GM11168 (cell line): ENCODE results near the gene RASSF7.

Experiments
- in situ Hi-C: fragments of 300-500 bp; cut with MboI; formaldehyde crosslinking; loops from one replicate; pipeline ENCODE4 v1.12.0; 2022; ENCODE audit warnings: low sequenced_read_pairs; ENCODE audit not compliant: unreplicated experiment

RASSF7 gene

GRCh38 chr11:532527-532985, 28.2 kb upstream of the RASSF7 start:
- in situ Hi-C loops: no loop called here

GRCh38 chr11:532986-533585, 27.7 kb upstream of the RASSF7 start:
- in situ Hi-C loops: no loop called here

- in situ Hi-C loops: no loop called here
Measured at GRCh38 chr11:533586-534395, 27.0 kb upstream of the RASSF7 start.

- in situ Hi-C loops: no loop called here
Measured at GRCh38 chr11:534396-535209, 26.2 kb upstream of the RASSF7 start.

GRCh38 chr11:535210-535518, 25.6 kb upstream of the RASSF7 start:
- in situ Hi-C loops: no loop called here

GRCh38 chr11:535519-536454, 25.0 kb upstream of the RASSF7 start, which contains the start of gene HRAS:
Gene HRAS, minus strand, starts transcription at chr11:535576.
- in situ Hi-C loops: no loop called here

GRCh38 chr11:536841-537621, 23.7 kb upstream of the RASSF7 start, which contains the start of gene LRRC56:
Gene LRRC56, plus strand, starts transcription at chr11:537527. Its CDS starts 3,158 bp downstream, at chr11:540685.
- in situ Hi-C loops: no loop called here

GRCh38 chr11:537622-538430, 22.9 kb upstream of the RASSF7 start:
- in situ Hi-C loops: no loop called here

- in situ Hi-C loops: no loop called here
Measured at GRCh38 chr11:538431-539051, 22.2 kb upstream of the RASSF7 start.

GRCh38 chr11:539971-540481, 20.7 kb upstream of the RASSF7 start:
- in situ Hi-C loops: no loop called here

GRCh38 chr11:540583-541432, 20.0 kb upstream of the RASSF7 start:
- in situ Hi-C loops: no loop called here

- in situ Hi-C loops: no loop called here
Measured at GRCh38 chr11:541433-541885, 19.3 kb upstream of the RASSF7 start.

GRCh38 chr11:544817-545166, 16.0 kb upstream of the RASSF7 start:
- in situ Hi-C loops: no loop called here

- in situ Hi-C loops: no loop called here
Measured at GRCh38 chr11:545171-545570, 15.6 kb upstream of the RASSF7 start.

GRCh38 chr11:548700-549603, 11.8 kb upstream of the RASSF7 start:
- in situ Hi-C loops: no loop called here
